HG02938 (cell line): Measurements from ENCODE around the gene CALML5.

Experiments used
- ATAC-seq: cut with Tn5 transposase; IDR thresholded peaks from one replicate; pipeline ENCODE4 v1.9.1; 2021; ENCODE audit warnings: mild to moderate bottlenecking, moderate library complexity; ENCODE audit not compliant: unreplicated experiment

Gene CALML5

GRCh38 chr10:5534051-5534821 is 34.9 kb upstream of the CALML5 start:
- no peak for ATAC-seq

GRCh38 chr10:5533098-5533731 is 33.8 kb upstream of the CALML5 start:
- no peak for ATAC-seq

GRCh38 chr10:5532618-5533097 is 33.3 kb upstream of the CALML5 start:
- no peak for ATAC-seq

GRCh38 chr10:5532307-5532605 is 32.9 kb upstream of the CALML5 start:
- no peak for ATAC-seq

- ATAC-seq, result no peak
Observed at GRCh38 chr10:5531558-5532306, 32.4 kb upstream of the CALML5 start.

GRCh38 chr10:5530846-5531557 is 31.6 kb upstream of the CALML5 start:
- no peak for ATAC-seq

- no peak for ATAC-seq
Observed at GRCh38 chr10:5530412-5530806, 31.0 kb upstream of the CALML5 start.

GRCh38 chr10:5529702-5530411 is 30.5 kb upstream of the CALML5 start:
- ATAC-seq, result no peak

GRCh38 chr10:5528989-5529701 is 29.8 kb upstream of the CALML5 start:
- ATAC-seq, result no peak

GRCh38 chr10:5527332-5528200 is 28.2 kb upstream of the CALML5 start:
- no peak for ATAC-seq

GRCh38 chr10:5526691-5527331 is 27.4 kb upstream of the CALML5 start:
- ATAC-seq, result no peak

- ATAC-seq, result no peak
Observed at GRCh38 chr10:5525561-5526341, 26.4 kb upstream of the CALML5 start.

- ATAC-seq, result no peak
Observed at GRCh38 chr10:5524641-5525560, 25.5 kb upstream of the CALML5 start, which contains the start of gene CALML3. Gene CALML3, plus strand, starts transcription at chr10:5524961. Its CDS starts 125 bp downstream, at chr10:5525086.

GRCh38 chr10:5523796-5524574 is 24.6 kb upstream of the CALML5 start:
- no peak for ATAC-seq

- ATAC-seq, result no peak
Observed at GRCh38 chr10:5522913-5523560, 23.7 kb upstream of the CALML5 start.
